OCI-LY1 (cell line): ENCODE measurements around the gene MYF6.

Experiments used
- H2AFZ ChIP-seq: fragments of 200-600 bp; sonication (generic), shearing (Covaris generic); 2 replicates; pipeline ENCODE4 v1.6.0; 2014; ENCODE audit warnings: antibody characterized with exemption, mild to moderate bottlenecking, low read length
- H3F3A ChIP-seq: fragments of 200-600 bp; sonication (generic), shearing (Covaris generic); 2 replicates; pipeline ENCODE4 v1.6.0; 2014; ENCODE audit warnings: mild to moderate bottlenecking, antibody characterized with exemption, low read length, moderate library complexity; ENCODE audit not compliant: insufficient read depth
- H3K27ac ChIP-seq: fragments of 200-600 bp; sonication (generic); 2 replicates; pipeline ENCODE4 v1.5.1; 2014; ENCODE audit warnings: low read length, mixed run types, mild to moderate bottlenecking, low read depth; ENCODE audit not compliant: poor library complexity, severe bottlenecking
- H3K27me3 ChIP-seq: fragments of 200-600 bp; sonication (generic); 2 replicates; pipeline ENCODE4 v1.6.0; 2014; ENCODE audit warnings: antibody characterized with exemption, mild to moderate bottlenecking, low read length, moderate library complexity; ENCODE audit not compliant: insufficient read depth
- H3K36me3 ChIP-seq: fragments of 200-600 bp; sonication (generic); 2 replicates; pipeline ENCODE4 v1.6.1; 2014; ENCODE audit warnings: mild to moderate bottlenecking, antibody characterized with exemption, low read length, moderate library complexity, mixed read lengths; ENCODE audit not compliant: insufficient read depth
- H3K4me1 ChIP-seq: fragments of 200-600 bp; sonication (generic); 2 replicates; pipeline ENCODE4 v1.5.1; 2014; ENCODE audit warnings: mild to moderate bottlenecking, low read length, moderate library complexity; ENCODE audit not compliant: insufficient read depth, severe bottlenecking
- H3K4me2 ChIP-seq: fragments of 200-600 bp; sonication (generic), shearing (Covaris generic); 2 replicates; pipeline ENCODE4 v1.6.1; 2014; ENCODE audit warnings: low read length
- H3K4me3 ChIP-seq: fragments of 200-600 bp; sonication (generic); 2 replicates; pipeline ENCODE4 v1.5.1; 2014; ENCODE audit warnings: low read length, low read depth, mild to moderate bottlenecking, mixed read lengths; ENCODE audit not compliant: poor library complexity, severe bottlenecking
- H3K79me2 ChIP-seq: fragments of 200-600 bp; shearing (Covaris generic); 2 replicates; pipeline ENCODE4 v1.6.1; 2016; ENCODE audit warnings: mixed run types, low read length, mixed read lengths; ENCODE audit not compliant: insufficient read depth
- H3K9ac ChIP-seq: fragments of 200-600 bp; sonication (generic), shearing (Covaris generic); 2 replicates; pipeline ENCODE4 v1.6.1; 2014; ENCODE audit warnings: mild to moderate bottlenecking, low read length, mixed read lengths
- H3K9me2 ChIP-seq: fragments of 200-600 bp; sonication (generic), shearing (Covaris generic); 2 replicates; pipeline ENCODE4 v1.6.1; 2014; ENCODE audit warnings: low read depth, mild to moderate bottlenecking, low read length, mixed read lengths
- H3K9me3 ChIP-seq: fragments of 200-600 bp; shearing (Covaris generic); 2 replicates; pipeline ENCODE4 v1.6.1; 2014; ENCODE audit warnings: low read length, mixed read lengths
- H4K20me1 ChIP-seq: fragments of 200-600 bp; sonication (generic), shearing (Covaris generic); 2 replicates; pipeline ENCODE4 v1.6.0; 2016; ENCODE audit warnings: mild to moderate bottlenecking, low read length; ENCODE audit not compliant: insufficient read depth
- CTCF ChIP-seq: fragments of 200-600 bp; sonication (generic), shearing (Covaris generic); IDR thresholded peaks from 2 replicates; pipeline ENCODE4 v1.5.1; 2017; ENCODE audit warnings: mild to moderate bottlenecking, antibody characterized with exemption, low read length, moderate library complexity, mixed read lengths
- EZH2 ChIP-seq: fragments of 200-600 bp; sonication (generic), shearing (Covaris generic); IDR thresholded peaks from 2 replicates; pipeline ENCODE4 v1.8.0; 2017; ENCODE audit warnings: borderline replicate concordance, mixed run types, mild to moderate bottlenecking, antibody characterized with exemption, low read length, moderate library complexity, mixed read lengths

The MYF6 gene

GRCh38 chr12:80702889-80703805 lies 4.3 kb upstream of the MYF6 start:
- Histone ChIP-seq H3K9me2 (no peaks in the 10 kb centered on the region), H3K9ac (no peak overlapping the region), H4K20me1 (no peaks in the 10 kb centered on the region), H3F3A (no peaks in the 10 kb centered on the region), H3K9me3 (no peaks in the 10 kb centered on the region), H3K4me1 (no peaks in the 10 kb centered on the region), H3K4me2 (no peak overlapping the region), H3K79me2 (no peaks in the 10 kb centered on the region), H3K27ac (no peak overlapping the region), H3K36me3 (no peaks in the 10 kb centered on the region), H3K27me3 (no peaks in the 10 kb centered on the region), H3K4me3 (no peak overlapping the region), H2AFZ (no peak overlapping the region)
- TF ChIP-seq EZH2 (no peak), CTCF (no peak)

GRCh38 chr12:80704420-80704819 lies 3.0 kb upstream of the MYF6 start:
- Histone ChIP-seq H3K4me3 (no peak overlapping the region), H3K9ac (no peak overlapping the region), H2AFZ (no peak overlapping the region), H3K36me3 (no peaks in the 10 kb centered on the region), H3K9me2 (no peaks in the 10 kb centered on the region), H3F3A (no peaks in the 10 kb centered on the region), H3K4me1 (no peaks in the 10 kb centered on the region), H3K4me2 (no peak overlapping the region), H3K27me3 (no peaks in the 10 kb centered on the region), H3K27ac (no peak overlapping the region), H4K20me1 (no peaks in the 10 kb centered on the region), H3K9me3 (no peaks in the 10 kb centered on the region), H3K79me2 (no peaks in the 10 kb centered on the region)
- no peak for TF ChIP-seq EZH2

- no peaks in the 10 kb centered on the region for H3K36me3 ChIP-seq
- no peaks in the 10 kb centered on the region for H3K9me3 ChIP-seq
- no peaks in the 10 kb centered on the region for H3K4me1 ChIP-seq
- H3K4me2 ChIP-seq = no peak overlapping the region
- no peak overlapping the region for H3K27ac ChIP-seq
- H3K79me2 ChIP-seq = no peaks in the 10 kb centered on the region
- H2AFZ ChIP-seq = no peak overlapping the region
- no peak overlapping the region for H3K9ac ChIP-seq
- H3F3A ChIP-seq = no peaks in the 10 kb centered on the region
- no peaks in the 10 kb centered on the region for H4K20me1 ChIP-seq
- no peaks in the 10 kb centered on the region for H3K27me3 ChIP-seq
- TF ChIP-seq CTCF = no peak
- TF ChIP-seq EZH2 = no peak
- H3K4me3 ChIP-seq = no peak overlapping the region
- H3K9me2 ChIP-seq = no peaks in the 10 kb centered on the region
Measured at GRCh38 chr12:80707830-80708258, 410 bp downstream of the MYF6 start.
